NT2/D1 (cell line): ENCODE data around the gene ZFP36L2.

Experiments
- YY1 ChIP-seq: IDR thresholded peaks from 2 replicates; pipeline ENCODE4 v1.6.1; 2011; ENCODE audit not compliant: insufficient read length, insufficient read depth
- ZNF274 ChIP-seq: IDR thresholded peaks from 2 replicates; pipeline ENCODE4 v1.6.1; 2011; ENCODE audit warnings: mild to moderate bottlenecking, low read depth, low read length

GRCh38 chr2:43178602-43179542, 47.5 kb downstream of the ZFP36L2 start:
- TF ChIP-seq YY1 (no peak), ZNF274 (no peak)
